RWPE1 (cell line): ENCODE data around the gene VMA21.

Source experiments
- CTCF ChIA-PET: fragments of 350-600 bp; sonication (Branson Sonifier 250); formaldehyde crosslinking; extraction: SDS; loops from one replicate; lab custom pipeline; 2021; lab: Yijun Ruan, JAX
- POLR2A ChIA-PET: fragments of 400-600 bp; formaldehyde crosslinking; extraction: SDS; loops from one replicate; lab custom pipeline; 2020; ENCODE audit warnings: antibody characterized with exemption; ENCODE audit not compliant: low non-redundant PET; lab: Yijun Ruan, JAX
- DNase-seq: peaks from one replicate; pipeline ENCODE4 v3.0.0; 2012; ENCODE audit warnings: low spot score
- H3K27ac ChIP-seq: fragments of 450-650 bp; 2 replicates; pipeline ENCODE4 v1.5.1; 2017
- TF ChIP-seq, protein P1 (sequence below): fragments of 450-650 bp; conservative IDR thresholded peaks from 2 replicates; pipeline ENCODE4 v1.5.1; 2017; ENCODE audit warnings: low read depth, mild to moderate bottlenecking

VMA21 gene

DNA sequence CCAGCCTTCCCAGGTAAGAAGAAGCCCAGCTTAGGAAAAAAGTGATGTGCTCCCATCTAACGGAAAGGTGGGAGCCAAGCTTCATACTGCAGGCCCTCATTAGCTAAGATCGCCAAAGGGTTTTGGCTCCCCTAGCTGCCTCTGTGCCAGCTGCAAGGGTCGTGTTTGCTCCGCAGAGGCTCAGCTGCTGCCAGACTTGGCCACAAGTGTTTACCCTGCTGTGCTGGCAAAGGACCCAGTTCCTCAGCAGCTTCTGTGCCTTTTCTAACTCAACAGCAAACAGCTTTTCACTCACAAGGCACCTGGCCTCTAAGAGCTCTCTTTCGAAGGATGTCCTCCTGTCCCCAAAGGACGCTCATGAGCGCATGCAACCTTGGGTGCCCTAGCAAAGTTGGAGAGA, 12.2 kb upstream of the VMA21 start:
- TF ChIP-seq, protein P1, sequence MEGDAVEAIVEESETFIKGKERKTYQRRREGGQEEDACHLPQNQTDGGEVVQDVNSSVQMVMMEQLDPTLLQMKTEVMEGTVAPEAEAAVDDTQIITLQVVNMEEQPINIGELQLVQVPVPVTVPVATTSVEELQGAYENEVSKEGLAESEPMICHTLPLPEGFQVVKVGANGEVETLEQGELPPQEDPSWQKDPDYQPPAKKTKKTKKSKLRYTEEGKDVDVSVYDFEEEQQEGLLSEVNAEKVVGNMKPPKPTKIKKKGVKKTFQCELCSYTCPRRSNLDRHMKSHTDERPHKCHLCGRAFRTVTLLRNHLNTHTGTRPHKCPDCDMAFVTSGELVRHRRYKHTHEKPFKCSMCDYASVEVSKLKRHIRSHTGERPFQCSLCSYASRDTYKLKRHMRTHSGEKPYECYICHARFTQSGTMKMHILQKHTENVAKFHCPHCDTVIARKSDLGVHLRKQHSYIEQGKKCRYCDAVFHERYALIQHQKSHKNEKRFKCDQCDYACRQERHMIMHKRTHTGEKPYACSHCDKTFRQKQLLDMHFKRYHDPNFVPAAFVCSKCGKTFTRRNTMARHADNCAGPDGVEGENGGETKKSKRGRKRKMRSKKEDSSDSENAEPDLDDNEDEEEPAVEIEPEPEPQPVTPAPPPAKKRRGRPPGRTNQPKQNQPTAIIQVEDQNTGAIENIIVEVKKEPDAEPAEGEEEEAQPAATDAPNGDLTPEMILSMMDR = no peak
- no peak overlapping the region for H3K27ac ChIP-seq
- ChIA-PET CTCF (interaction anchor here (0.6 to 0.7 kb wide), 2 partner anchors 10 to 17 kb away, joined by 3 read pairs; no protein-coding TSS in a partner anchor), POLR2A (no interaction called here)
- no peak for DNase-seq

GRCh38 chrX:151386838-151387459, 10.1 kb upstream of the VMA21 start:
- no peak overlapping the region for H3K27ac ChIP-seq
- CTCF ChIA-PET = no interaction called here
- POLR2A ChIA-PET = no interaction called here
- no peak for DNase-seq
- TF ChIP-seq, protein P1 = no peak

GRCh38 chrX:151391722-151392121, 5.3 kb upstream of the VMA21 start:
- CTCF ChIA-PET = no interaction called here
- no peak overlapping the region for H3K27ac ChIP-seq
- TF ChIP-seq, protein P1 = no peak
- no peak for DNase-seq
- POLR2A ChIA-PET = no interaction called here

DNA sequence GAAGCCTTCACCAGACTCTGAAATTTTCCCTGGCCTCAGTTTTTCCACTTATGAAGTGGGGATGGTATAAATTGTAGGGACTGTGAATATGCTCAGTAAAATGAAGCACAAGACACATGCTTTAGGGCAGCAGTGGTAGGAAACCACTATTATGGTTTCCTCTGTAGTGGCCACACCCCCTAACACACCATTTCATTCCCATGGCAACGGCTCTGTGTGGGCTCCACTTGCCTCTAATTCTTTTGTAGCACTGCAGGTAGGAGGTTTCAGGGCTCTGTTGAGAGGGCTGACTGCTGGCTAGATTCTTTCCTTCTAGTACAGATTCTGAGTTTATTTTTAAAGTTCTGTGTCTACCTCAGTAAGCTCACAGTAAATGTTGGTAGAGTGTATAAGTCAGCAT, 3.5 kb upstream of the VMA21 start:
- TF ChIP-seq, protein P1 = no peak
- CTCF ChIA-PET = interaction anchor here (0.7 kb wide), 1 partner anchor 311 kb away, joined by 3 read pairs; no protein-coding TSS in a partner anchor
- H3K27ac ChIP-seq = no peak overlapping the region
- POLR2A ChIA-PET = no interaction called here
- no peak for DNase-seq

DNA sequence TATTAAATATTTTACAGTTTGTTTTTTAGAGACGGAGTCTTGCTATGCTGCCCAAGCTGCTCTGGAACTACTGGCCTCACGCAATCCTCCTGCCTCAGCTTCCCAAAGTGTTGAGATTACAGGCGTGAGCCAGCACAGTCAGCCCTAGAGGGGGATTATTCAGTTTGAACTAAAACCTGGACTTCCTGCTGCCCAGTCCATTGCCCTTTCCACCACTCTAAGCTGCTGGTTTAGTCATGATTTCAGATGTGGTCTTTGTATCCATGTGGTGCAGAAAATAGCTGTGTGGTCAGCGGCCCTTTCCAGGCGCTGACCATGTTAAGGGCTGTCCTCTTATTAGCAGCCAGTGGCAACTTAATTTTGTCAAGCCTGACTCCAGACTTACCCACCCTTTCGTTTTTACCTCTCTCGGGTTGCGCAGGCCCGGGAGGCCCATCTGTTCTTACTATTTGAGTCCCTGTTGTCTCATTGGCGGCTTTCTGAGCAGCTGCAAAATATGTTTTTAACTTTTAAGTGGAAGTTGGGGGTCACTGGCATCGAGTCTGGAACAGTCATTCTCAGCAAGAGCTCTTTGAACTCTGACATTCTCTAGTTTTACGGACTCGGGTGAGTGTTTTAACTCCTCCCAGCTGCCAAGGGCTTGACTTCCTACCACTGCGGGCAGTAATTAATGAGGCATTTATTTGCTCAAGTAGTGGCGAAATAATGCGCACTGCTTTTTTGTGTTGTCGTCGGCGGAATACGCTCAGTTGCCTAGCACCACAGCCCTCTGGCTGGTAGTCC, 773 bp upstream of the VMA21 start:
- DNase-seq = peak; percentile 11
- TF ChIP-seq, protein P1 = no peak
- POLR2A ChIA-PET = no interaction called here
- H3K27ac ChIP-seq = peak overlapping the region; percentile 89
- CTCF ChIA-PET = interaction anchor here (0.6 kb wide), 1 partner anchor 164 kb away, joined by 4 read pairs; no protein-coding TSS in a partner anchor

DNA sequence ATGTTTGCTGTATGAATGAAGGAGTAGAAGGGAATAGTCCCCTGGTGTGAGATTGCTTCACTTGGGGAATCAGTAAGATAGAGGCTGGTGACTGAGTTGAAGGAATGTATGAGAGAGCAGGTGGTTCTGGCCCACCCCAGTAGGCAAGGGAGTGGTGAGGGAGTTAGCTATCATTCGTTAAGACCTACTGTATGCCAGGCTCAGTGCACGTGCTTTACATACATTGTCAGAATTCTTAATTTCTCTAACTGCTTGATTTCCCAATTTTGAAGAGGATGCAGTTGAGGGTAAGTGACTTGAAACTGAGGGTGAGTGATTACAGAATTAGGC, 700 bp downstream of the VMA21 start:
- CTCF ChIA-PET = no interaction called here
- no peak for DNase-seq
- TF ChIP-seq, protein P1 = no peak
- POLR2A ChIA-PET = interaction anchor here (0.6 kb wide), 1 partner anchor 240 kb away, joined by 4 read pairs; no protein-coding TSS in a partner anchor
- H3K27ac ChIP-seq = peak overlapping the region; percentile 89
